Stimulated activated CD4-positive, alpha-beta T cell treated with anti-CD3 and anti-CD28 coated beads, TNF-alpha, amount 100 ng/mL, for 1 hour (primary cell): Measurements from ENCODE around the gene THRB.

Experiments
- DNase-seq, 3 donors: peaks; one replicate each; pipeline ENCODE4 v3.0.0-alpha.2; 2020; ENCODE audit warnings: low read depth in 3 of 3, low spot score in 1 of 3

The THRB gene

DNA sequence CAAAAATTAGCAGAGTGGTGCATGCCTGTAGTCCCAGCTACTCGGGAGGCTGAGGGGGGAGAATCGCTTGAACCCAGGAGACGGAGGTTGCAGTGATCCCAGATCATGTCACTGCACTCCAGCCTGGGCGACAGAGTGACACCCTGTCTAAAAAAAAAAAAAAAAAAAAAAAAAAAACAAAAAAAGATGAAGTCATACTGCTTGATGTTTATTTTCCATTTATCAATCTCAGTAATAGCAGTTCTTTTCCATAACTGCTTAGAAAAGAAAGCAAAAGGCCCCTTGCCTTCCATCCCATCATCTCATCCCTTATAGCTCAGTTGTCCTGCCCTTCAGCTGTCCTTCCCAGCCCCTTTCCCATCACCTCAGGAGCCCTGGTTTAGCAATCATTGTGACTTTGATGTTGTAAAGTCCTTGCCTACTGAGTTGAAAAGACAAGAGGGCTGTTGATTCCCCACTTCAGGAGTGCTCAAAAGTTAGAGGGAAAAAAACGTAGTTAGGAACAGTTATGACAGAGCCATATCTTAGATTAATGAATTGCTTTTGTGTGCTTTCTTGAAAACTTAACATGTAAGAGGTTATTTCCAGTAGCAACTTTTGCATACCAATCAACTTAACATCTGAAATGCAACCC lies 18.0 kb upstream of the THRB start:
- no peak for DNase-seq

DNA sequence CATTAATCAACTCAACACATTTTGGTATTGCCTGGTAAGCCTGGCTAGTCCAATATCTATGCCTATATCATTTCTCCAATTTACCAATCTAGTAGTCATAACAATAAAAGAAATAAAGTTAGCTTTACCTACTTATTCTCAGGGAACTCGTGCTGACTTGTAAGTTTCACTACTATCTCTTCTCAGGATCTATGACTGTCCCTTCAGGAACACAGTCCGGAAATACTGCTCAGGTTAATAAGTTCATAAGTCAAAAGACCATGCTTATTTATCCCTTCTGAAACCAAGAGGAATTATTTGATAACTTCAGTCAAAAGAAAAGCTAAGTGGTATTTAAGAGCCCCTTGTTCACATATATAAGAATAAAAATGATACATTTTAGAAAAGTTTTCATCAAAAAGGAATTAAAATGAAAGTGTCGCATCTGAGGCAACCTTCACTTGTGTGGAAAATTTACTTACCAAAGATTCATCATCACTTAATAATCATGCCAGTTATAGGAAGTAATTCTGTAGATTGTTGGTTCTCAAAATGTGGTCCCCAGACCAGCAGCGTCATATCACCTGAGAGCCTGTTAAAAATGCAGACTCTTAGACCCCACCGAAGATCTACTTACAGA lies 15.5 kb upstream of the THRB start:
- no peak for DNase-seq

DNA sequence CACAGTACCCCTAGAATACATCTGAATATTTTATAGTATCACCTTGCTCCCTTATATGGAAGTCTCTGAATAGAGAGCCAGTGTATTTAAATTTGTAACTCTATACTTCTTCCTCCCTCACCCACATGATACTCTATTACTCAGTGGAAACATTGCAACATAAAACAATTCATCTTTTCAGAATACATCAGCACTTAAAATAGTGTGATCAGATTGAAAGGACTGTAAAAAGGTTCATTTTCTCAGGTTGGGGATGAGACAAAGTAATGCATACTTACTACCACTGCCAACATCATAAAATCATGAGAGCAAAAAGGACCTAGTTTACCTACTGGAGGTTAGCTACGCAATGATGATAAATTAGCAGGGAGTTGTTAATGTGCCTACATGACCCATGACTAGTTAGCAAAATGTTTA lies 13.8 kb upstream of the THRB start:
- DNase-seq: no peak

GRCh38 chr3:24507776-24508422 lies 13.2 kb upstream of the THRB start:
- DNase-seq: no peak

- no peak for DNase-seq
Observed at GRCh38 chr3:24506966-24507775, 12.5 kb upstream of the THRB start.

DNA sequence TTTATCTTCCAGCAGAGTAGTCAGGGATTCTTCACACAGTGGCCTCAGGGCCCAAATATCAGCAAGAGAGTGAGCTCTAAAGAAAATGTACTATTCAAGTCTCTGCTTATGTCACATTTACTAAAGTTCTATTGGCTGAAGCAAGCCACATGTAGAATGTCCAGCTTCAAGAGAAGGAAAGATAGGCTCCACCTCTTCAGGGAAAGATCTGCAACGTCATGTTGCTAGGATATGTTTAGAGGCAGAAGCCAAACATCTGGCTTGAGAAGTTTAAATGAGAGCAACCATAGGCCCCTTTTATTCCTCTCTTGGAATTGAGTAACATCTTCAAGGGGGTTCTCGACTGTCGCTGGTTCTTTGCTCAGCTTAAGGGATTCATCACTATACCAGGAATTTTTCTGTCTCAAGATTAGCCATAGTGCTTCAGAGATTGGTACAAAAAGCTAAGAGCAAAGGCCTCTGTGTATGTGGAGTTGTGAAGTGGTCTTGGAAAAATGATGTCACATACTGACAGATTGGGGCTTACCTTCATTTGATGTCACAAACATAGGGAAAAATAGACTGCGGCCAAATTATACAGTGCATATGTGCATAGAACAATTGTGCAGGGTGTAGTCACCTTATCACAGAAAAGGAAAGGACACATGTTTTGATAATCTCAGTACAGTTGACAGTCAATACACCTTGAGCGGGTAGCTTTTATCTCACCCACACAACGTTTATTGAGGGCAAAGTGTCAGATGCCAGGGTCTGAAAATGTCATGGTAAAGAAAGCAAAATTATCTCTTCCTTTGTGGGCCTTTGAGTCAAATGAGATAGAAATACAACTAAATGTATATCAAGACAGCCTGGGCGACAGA lies 11.3 kb upstream of the THRB start:
- no peak for DNase-seq

GRCh38 chr3:24504772-24505171 lies 10.1 kb upstream of the THRB start:
- DNase-seq: no peak

GRCh38 chr3:24503616-24504113 lies 9.0 kb upstream of the THRB start:
- no peak for DNase-seq

DNA sequence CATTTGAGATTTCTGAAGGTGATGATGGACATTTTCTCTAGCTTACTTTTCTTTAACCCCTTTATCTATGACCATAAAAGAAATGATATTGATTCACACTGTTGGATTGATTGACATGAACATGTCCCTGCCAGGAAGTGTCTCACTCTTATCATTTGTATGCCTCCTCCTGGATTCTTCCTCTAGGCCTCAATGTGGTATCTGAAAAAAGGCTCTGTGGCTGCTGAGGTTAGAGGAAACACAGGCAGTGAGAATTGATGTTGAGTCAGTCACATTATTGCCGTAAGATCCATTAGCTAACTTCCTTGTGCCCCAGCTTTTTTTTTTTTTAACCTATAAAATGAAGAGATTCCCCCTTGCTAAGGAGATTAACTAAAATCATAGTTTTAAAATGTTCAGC lies 8.0 kb upstream of the THRB start:
- DNase-seq: no peak

DNA sequence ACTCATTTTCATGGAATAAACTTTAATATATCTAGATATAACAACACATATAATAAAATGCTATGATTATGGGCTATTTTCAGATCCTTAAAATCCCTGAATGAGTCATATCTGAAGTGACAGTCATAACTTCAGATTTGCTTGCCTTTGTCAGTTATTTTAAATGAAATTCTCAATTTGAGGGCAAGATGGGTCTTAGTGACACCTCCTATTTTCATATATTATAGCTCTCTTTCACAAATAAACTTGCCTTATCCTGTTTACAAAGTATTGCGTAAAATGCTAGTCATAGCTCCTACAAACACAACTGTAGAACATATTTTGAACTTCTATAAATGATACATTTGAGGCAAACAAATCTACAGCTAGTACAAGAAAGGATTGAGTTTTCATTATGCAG lies 6.2 kb upstream of the THRB start:
- no peak for DNase-seq

DNA sequence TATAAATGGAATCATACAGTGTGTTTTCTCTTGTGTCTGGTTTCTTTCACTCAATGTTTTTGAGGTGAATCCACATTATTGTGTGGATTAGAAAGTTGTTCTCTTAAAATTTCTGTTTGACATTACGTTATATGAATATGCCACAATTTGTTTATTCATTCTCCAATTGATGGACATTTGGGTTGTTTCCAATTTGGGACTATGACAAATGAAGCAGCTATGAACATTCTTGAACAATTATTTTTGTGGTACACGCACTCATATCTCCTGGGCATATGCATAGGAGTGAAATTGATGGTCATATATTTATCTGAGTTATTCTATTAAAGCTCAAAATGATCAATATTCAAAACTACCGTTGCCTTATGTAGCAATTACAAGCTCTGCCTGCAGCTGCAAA lies 5.3 kb upstream of the THRB start:
- DNase-seq: no peak

DNA sequence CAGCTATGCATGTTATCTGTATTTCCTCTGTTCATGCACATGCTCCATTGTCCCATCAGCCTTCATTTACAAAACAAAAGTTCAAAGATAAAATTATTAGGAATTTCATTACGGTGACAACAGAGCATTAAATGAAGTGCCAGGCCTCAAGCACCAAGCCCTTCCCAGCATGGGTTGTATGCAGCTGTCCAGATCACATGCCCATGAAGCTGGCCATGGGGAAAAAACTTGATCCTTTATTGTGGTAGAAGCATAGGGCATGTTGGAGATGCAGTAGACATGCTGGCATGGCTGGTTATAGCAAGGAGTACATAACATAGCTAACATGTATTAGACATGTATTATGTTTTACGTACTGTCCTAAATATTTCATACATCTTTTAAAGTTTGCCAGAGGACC lies 4.1 kb upstream of the THRB start:
- no peak for DNase-seq

GRCh38 chr3:24498391-24498790 lies 3.7 kb upstream of the THRB start:
- no peak for DNase-seq

GRCh38 chr3:24497942-24498341 lies 3.3 kb upstream of the THRB start:
- DNase-seq: no peak

DNA sequence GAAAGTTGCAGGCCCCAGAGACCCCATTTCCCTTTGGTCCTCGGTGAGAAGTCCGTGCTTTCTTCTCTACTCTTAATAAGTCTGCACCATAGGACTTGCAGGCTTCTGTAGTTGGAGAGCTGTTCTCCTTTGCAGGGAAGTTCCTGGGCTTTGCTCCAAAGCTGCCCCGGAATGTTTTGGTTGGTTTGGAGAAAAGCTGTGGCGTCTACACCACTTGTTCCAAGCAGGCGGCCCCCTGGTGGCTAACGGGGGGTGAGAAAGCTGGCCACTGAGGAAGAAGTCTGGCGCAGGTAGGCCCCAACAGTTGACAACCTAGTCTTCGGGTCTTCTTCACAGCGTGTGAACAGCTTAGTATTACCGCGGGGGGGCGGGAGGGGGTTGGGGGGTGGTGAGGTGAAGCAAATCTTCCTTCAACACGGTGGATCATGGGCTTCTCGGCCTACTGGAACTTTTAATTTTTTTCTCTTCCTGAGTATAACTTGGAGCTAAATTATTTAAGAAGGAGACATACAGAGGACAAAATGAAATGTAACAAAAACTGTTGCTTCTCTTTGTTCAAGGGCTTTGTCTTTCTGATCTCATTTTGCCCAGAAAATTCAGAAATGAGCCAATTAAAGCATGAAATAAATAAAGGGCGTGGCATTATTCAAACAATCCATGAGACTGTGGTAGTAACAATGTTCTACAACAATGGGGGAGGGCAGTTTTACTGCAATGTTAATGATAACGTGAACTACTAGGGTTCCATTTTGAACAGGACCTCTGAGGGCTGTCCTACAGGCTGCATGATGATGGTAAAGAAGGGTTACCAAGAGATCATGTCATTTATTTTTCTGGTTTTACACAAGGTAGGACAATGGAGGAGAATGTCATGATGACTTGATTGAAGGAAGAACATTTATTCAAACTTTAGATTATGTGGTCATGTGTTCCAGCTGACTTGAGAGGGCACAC lies 2.2 kb upstream of the THRB start:
- no peak for DNase-seq

DNA sequence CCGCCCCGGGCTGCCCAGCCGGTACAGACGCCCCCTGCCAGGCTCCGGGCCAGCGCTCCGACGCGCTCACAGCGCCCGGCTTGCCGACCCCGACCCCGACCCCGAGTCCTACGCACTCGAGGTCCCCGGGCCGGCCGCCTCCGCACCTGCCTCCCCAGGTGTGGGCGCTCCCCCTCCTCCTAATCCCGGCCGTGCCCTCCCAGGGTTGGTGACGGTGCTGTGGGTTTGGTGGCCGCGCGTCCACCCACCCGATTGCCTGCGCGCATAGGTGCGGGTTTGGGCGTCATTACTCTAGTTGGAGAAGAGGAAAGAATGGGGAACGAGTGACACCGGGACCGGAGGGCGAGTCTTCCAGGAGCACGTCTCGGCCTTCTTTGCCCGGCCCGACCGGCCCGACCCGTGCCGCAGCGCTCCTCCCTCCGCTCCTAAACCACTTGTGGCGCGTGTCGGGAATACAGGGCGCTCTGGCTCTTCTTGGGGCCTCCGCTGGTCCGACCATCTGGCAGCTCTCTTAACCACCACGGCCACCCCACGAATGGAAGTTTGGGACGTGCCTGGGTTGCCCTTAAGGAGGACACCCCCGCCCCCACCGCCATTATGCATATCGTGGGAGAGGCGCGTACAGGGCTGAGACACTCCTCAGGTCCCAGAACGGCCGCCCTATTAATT lies 810 bp upstream of the THRB start:
- DNase-seq: no peak

DNA sequence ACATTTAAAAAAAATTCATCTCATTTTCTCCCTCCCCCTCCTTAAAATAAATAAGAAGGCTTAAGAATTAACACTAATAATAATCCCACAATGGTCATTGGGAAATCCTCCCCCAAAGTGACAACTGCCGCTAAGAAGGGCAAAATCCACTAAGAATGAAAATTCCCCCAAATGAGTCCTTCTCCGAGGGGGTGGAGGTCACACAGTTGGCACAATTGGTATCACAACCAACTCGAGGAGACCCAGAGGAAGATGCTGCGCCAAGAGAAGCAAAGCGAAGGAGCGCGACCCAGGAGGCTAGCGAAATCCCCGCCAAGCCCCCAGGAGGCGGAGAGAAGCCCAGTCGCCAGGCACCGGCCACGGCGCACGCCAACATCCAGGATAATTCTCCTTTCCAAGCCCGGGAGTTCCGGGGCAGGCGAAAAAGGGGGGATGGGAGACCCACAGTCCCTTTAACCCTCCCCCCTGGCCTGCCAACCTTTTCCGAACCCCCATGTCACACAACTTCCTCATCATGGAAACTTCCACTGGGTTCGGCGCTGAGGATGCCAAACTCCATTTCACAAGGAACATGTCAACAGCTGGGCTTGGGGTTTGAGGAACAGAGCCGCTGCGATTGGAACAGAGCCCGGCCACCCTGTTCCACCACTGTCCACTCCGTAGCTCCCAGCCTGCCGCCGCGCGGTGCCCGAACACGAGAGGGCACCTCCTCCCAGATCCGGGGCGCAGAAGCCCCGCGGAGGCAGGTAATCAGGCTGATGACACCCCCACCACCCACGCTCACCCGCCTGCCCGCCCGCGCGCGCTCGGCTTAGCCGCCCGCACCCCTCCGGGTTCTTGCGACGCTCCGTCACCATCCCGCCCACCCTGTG lies 668 bp downstream of the THRB start:
- DNase-seq: no peak

DNA sequence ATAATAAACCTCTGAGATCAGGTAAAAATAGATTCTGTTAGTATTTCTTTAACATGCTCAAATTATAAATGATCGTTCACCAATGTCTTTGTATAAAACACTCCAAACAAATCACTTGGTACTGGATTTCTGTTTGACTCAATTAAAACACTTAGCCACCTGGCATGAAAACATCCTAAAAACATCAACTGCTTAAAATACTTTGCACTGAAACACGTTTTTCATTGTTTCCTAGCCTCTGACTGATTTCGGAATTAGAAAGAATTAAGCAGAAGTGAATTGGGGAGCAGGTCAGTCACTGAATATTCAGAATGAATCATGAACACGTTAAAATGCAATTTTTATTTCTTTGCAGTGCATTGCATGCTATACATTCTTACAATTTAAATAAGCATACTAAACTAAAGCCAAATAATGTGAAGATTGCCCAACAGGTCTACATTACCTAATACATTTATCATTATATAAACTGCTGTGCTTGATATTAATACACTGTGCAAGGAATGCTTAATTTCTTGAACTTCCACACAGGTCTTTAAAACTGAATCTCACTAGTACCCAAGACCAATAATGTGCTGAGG lies 1.6 kb downstream of the THRB start:
- no peak for DNase-seq
